NCI-H1417 treated with DMSO at 0.1 percent for 48 hours (cell line): Measurements from ENCODE around the gene DOCK7.

Experiments
- DNase-seq: peaks from one replicate; lab custom pipeline; 2025; lab: John Stamatoyannopoulos, UW

Gene DOCK7

DNA sequence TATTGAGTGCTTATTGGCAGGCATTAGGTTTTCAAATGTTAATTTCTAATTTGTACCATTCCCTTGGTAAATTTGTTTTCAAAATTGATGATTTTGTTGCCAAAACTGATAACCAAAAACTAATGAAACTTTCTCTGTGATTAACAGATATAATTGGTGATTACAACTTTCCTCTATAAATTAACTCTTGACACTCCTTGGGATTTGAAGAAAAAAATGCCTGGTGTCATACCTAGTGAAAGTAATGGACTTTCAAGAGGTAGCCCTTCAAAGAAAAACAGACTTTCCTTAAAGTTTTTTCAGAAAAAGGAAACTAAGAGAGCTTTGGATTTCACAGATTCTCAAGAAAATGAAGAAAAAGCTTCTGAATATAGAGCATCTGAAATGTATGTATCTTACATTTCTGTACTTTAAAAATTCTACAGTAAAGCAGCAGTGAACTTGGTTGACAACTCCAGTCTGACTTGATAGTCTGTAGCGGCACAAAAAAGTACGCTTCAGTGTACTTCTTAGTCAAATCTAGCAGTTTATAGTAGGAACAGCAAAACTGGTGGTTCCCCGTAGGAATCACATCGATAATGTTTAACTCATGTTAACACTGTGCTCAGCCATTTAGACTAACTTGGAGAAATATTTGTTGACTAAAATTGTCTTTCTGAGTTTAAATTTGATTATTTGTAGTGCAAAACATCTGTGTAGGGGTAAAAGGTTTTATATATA, 248.4 kb downstream of the DOCK7 start:
- DNase-seq: no peak

- DNase-seq: no peak
These were observed 250.0 kb downstream of the DOCK7 start for GRCh38 chr1:62438163-62438562.

DNA sequence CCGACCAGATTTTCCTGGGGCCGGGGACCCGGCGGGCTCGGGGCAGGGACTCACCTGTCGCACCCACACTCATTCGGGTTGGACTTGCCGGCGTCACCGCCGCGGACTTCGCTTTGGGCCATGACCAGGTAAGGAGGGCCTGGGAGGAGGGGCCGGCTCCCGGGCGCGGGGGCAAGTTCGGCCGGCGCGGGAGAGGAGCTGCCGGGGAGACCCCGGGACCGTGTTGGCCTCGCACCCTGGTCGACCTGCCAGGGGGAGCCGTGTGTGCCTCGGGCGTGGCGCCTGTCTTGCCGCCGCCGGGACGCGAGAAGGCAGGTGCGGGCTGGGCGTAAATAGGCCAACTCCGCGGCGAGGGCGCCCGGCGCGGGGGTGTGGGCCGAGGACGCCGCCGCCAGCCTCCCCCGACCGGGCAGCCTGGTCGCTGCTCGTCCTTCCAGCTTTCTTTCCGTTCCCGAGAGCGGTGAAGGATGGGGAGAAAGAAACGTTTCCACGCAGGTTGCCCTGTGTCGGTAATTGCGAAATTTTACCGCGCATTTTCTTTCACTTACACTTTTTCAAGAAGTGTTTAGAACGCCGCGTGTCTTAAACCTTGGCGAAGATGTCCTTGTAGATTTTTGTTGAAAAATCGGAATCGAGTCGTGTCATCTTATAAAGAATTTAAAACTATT, 250.8 kb downstream of the DOCK7 start:
- DNase-seq: no peak

DNA sequence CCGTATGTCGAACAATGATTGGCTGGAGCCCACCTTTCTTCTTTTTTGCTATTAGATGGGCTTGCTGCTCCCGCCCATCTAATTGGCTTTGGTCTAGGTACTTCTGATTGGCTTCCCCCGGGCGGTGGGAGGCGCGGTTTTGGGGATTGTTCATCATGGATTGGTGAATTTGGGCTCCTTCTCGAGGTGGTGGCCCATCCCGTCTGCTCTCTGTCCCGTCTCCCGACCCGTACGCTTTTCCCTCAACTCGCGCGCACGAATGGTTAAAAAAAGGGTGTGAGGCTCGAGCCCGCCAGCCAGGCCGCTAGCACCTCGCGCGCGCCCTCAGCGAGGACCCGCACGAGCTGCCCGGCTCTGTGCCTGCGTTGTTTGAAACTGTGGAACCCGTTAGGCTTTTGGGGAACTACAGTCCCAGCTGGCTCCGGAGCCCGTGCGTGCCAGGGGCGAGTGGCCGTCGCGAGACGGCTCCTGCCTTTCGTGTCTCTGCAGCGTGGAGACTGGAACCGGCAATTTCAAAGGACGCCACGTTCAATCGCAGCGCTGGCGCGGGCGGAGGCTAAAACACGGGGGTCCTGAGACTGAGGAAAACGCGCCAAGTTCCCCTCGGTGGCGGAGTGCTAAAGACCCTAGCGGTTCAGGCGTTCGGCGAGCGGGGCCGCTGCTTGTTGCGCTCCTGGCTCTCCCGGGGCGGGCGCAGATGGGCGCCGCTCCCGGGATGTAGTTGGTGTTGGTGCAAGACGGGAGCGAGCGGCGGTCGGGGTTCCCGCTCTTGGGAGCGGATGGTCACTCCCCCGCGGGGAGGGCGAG, 251.5 kb downstream of the DOCK7 start, which contains the start of gene USP1:
USP1 (plus strand) TSS at position 584 of the 807 bp plus-strand sequence. CDS start 2,819 bp downstream, outside the sequence.
- peak; percentile 99 for DNase-seq

DNA sequence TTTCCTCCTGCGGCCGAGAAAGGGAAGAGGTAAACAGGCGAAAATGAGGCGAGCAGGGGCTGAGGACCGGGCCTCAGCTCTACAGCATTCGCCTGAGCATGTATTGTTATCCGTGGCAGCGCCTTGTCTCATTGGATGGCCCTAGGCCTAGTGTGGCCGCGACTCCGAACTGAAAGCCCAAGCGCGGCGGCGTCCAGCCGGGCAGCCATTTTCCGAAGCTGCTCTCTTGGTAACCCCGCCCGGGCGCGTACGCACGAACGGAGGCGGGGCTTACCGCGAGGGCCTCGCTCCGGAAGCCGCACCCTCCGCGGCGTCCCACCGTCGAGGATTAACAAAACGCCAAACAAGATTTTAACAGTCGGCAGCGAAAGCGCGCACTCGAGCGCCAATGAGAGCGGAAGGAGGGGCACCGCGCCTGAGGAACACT, 252.1 kb downstream of the DOCK7 start:
- DNase-seq: no peak

DNA sequence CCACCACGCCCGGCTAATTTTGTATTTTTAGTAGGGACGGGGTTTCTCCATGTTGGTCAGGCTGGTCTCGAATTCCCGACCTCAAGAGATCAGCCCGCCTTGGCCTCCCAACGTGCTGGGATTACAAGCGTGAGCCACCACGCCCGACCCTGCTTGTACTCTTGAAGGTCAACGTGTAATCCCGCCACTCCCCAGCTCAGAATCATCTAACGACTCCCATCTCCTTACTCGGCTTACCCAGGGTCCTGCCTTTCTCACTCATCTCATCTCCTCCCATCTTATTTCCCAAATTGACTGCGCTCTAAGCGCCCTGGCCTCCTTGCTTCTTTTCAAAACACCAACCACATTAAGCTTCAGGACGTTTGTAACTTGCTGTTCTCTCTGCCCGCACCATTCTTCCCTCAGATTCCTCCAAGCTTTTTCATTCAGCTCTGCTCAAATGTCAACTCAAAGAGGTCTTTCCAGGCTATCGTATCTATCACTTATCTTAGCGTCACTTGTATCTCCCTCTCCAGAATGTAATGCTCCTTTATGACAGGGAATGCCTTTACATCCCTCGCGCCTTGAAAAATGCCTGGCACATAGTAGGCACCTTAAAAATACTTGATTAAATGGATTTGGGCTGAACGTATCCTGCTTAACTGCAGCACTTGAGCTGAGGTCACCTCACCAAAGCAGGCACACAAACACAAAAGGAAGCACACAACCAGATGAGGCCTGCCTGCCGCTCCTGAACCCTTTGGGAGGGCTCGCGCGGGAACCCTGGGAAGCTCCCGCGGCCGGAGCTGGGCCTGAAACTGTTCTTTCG, 252.8 kb downstream of the DOCK7 start:
- DNase-seq: no peak

DNA sequence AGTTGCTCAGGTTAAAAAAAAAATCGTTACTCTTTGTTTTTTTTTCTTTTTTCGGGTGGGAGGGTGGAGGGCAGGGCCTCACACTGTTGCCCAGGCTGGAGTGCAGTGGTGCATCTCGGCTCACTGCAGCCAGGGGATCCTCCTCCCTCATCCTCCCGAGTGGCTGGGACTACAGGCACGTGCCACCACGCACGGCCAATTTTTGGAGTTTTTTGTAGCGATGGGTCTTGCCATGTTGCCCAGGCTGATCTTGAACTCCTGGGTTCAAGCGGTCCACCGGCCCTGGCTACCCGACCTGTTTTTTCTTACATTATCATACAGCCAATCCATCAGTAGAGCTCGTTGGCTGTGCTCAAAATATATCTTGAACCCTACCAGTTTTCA, 253.6 kb downstream of the DOCK7 start:
- DNase-seq: no peak

GRCh38 chr1:62433861-62434617, 254.1 kb downstream of the DOCK7 start:
- no peak for DNase-seq

DNA sequence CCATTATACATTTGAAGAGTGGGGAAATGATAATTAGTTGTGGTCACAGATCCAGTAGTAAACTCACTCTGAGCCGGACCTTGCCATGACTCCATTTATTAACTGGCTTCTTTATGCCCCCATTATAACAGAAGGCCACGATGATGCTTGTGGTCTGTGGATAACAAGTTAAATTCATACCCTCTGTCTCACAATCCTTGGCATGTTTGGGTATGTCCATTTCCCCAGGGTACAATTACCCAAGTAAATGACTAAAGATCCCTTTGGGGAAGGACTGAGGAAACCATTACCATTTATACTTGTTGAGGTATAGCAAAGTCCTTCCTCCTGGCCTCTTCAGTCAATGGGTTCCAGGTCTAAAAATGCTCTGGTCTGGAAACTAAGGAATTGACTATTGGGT, 258.6 kb downstream of the DOCK7 start:
- DNase-seq: no peak

- DNase-seq: no peak
These were observed 259.8 kb downstream of the DOCK7 start for GRCh38 chr1:62428351-62428750.

DNA sequence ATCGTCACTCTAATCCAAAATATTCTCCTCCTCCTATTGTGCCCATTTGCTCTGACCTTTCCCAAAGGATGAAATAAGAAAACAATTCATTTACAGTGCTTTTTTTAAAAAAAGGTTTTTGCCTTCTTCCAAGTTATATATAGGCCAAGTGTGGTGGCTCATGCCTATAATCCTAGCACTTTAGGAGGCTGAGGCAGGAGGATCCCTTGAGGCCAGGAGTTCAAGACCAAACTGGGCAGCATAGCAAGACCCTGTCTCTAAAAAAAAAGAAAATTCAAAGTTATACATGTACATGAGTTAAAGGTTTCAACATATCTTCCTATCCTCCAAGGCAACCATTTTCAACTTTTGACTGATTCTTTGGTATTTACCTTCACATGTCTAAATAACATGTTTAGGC, 261.4 kb downstream of the DOCK7 start:
- no peak for DNase-seq

GRCh38 chr1:62426237-62426636, 261.9 kb downstream of the DOCK7 start:
- DNase-seq: no peak

- DNase-seq: no peak
These were observed 263.1 kb downstream of the DOCK7 start for GRCh38 chr1:62425041-62425440.

DNA sequence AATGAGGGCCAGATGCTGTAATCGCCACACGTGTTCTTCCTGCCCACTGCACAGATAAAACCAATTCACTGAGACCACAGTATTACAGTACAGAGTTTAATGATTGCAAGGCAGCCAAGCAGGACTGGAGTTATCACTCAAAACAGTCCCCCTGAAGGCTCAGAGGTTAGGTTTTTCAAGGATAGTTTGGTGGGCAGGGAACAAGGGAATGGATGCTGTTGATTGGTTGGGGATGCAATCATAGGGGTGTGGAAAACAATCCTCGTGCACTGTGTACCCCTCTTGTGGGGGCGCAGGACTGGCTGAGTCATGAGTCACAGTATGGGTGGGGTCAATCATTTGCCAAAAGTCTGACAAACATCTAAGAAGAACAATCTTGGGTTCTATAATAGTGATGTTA, 263.8 kb downstream of the DOCK7 start:
- no peak for DNase-seq

- DNase-seq: no peak
These were observed 264.5 kb downstream of the DOCK7 start for GRCh38 chr1:62423580-62424242.

GRCh38 chr1:62420214-62420613, 268.0 kb downstream of the DOCK7 start:
- no peak for DNase-seq

DNA sequence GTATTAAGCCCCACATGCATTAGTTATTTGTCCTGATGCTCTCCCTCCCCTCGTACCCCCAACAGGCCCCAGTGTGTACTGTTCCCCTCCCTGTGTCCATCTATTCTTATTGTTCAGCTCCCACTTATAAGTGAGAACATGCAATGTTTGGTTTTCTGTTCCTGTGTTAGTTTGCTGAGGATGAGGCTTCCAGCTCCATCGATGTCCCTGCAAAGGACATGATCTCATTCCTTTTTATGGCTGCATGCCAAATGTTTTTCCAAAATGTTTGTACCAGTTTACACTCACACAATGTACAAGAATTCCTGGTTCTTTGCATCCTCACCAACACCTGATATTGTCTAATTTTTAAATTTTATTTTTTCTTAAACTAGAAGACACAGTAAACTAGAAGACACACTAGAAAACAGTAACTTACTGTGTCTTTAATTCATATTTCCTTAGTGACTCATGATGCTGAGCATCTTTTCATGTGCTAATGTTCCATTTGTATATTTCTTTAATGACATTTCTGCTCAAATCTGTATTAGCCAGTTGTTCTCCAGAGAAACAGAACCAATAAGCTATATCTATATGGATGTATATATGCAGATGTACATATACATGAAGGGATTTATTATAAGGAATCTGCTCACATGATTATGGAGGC, 270.7 kb downstream of the DOCK7 start:
- DNase-seq: no peak

DNA sequence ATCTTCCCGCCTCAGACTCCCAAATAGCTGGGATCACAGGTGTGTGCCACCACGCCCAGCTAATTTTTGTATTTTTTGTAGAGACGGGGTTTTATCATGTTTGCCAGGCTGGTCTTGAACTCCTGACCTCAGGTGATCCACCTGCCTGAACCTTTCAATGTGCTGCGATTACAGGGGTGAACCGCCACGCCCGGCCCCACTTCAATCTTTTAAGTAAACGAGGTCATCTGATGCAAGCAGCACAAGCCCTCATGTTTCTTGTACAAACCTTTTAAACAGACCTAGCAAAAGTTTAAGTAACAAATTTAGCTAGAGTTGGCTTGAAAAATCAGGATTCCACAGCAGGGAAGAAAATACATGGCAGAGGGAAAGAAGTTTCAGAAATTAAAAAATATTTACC, 272.5 kb downstream of the DOCK7 start:
- no peak for DNase-seq

GRCh38 chr1:62407398-62408009, 280.7 kb downstream of the DOCK7 start:
- DNase-seq: peak; percentile 14

GRCh38 chr1:62406576-62406975, 281.6 kb downstream of the DOCK7 start:
- DNase-seq: no peak
